Activated naive CD4-positive, alpha-beta T cell treated with anti-CD3 and anti-CD28 coated beads, Interleukin-2, amount 50 U/mL, for 24 hours (primary cell): ENCODE measurements around the gene PLEKHA5.

Source experiments
- H3K27ac Mint-ChIP-seq: one replicate; pipeline ENCODE4 v1.8.0; 2021; ENCODE audit warnings: mild to moderate bottlenecking, mixed read lengths
- H3K27me3 Mint-ChIP-seq: one replicate; pipeline ENCODE4 v1.8.0; 2021; ENCODE audit warnings: mixed read lengths
- H3K36me3 Mint-ChIP-seq: one replicate; pipeline ENCODE4 v1.8.0; 2021; ENCODE audit warnings: mixed read lengths
- H3K4me1 Mint-ChIP-seq: one replicate; pipeline ENCODE4 v1.8.0; 2021; ENCODE audit warnings: mixed read lengths
- H3K4me3 Mint-ChIP-seq: one replicate; pipeline ENCODE4 v1.8.0; 2021; ENCODE audit warnings: mild to moderate bottlenecking, mixed read lengths
- H3K9me3 Mint-ChIP-seq: one replicate; pipeline ENCODE4 v1.8.0; 2021; ENCODE audit warnings: mixed read lengths

The PLEKHA5 gene

DNA sequence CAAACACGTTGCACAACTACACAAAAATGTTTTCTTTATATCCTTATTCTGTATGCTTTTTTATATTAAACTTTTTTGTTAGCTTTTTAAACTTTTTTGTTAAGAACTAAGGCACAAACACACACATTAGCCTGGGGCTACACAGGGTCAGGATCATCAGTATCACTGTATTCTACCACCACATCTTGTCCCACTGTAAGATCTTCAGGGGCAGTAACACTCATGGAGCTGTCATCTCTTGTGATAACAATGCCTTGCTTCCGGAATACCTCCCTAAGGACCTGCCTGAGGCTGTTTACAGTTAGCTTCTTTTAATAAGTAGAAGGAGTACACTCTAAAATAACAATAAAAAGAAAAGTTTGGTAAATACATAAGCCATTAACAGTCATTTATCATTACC is 42.2 kb downstream of the PLEKHA5 start:
- H3K27me3 Mint-ChIP-seq, result peaks cover 1% of the 10 kb centered on the region
- H3K4me3 Mint-ChIP-seq, result no peak overlapping the region
- no peaks in the 10 kb centered on the region for H3K9me3 Mint-ChIP-seq
- H3K4me1 Mint-ChIP-seq, result no peaks in the 10 kb centered on the region
- H3K36me3 Mint-ChIP-seq, result no peaks in the 10 kb centered on the region
- no peak overlapping the region for H3K27ac Mint-ChIP-seq

DNA sequence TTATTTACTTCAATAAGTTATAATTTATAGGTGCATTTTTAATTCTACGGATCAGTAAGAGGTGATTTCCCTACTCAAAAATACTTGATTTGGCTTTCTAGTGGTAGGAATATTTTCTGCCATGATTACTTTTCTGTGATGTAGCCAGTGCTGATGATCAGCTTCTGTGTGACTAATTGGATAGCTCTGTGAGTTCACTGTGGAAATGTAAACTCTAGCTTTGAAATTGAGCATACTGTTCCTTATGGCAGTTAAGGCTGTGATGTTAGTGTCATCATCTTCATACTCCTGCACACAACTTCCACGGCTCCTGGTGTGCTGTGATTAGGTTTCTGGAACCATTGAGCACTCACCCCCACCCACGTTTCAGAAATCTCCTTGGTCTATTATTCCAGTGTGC is 48.2 kb downstream of the PLEKHA5 start:
- Mint-ChIP-seq H3K4me1 (no peaks in the 10 kb centered on the region), H3K4me3 (no peak overlapping the region), H3K9me3 (no peaks in the 10 kb centered on the region), H3K36me3 (no peaks in the 10 kb centered on the region), H3K27ac (no peak overlapping the region), H3K27me3 (peaks cover 1% of the 10 kb centered on the region)

DNA sequence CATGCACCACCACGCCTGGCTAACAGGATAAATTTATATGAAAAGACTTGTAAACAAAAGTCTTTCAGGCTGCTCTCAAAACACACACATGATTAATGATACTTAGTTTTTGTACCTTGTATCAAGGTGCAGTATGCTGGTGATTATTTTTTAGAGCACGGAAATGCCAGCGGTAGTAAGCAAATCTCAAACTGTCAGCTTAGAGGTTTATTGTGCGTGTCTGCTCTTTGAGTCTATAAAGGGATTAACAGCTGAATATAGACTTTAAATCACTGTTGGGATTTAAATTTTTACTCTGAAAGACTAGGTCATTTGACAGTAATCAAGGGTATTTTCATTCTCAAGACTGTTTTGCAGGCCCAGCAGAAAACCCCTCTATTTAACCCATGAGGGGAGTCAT is 50.5 kb downstream of the PLEKHA5 start:
- H3K4me3 Mint-ChIP-seq, result no peak overlapping the region
- H3K27me3 Mint-ChIP-seq, result no peaks in the 10 kb centered on the region
- H3K9me3 Mint-ChIP-seq, result no peaks in the 10 kb centered on the region
- H3K4me1 Mint-ChIP-seq, result no peaks in the 10 kb centered on the region
- no peaks in the 10 kb centered on the region for H3K36me3 Mint-ChIP-seq
- no peak overlapping the region for H3K27ac Mint-ChIP-seq

DNA sequence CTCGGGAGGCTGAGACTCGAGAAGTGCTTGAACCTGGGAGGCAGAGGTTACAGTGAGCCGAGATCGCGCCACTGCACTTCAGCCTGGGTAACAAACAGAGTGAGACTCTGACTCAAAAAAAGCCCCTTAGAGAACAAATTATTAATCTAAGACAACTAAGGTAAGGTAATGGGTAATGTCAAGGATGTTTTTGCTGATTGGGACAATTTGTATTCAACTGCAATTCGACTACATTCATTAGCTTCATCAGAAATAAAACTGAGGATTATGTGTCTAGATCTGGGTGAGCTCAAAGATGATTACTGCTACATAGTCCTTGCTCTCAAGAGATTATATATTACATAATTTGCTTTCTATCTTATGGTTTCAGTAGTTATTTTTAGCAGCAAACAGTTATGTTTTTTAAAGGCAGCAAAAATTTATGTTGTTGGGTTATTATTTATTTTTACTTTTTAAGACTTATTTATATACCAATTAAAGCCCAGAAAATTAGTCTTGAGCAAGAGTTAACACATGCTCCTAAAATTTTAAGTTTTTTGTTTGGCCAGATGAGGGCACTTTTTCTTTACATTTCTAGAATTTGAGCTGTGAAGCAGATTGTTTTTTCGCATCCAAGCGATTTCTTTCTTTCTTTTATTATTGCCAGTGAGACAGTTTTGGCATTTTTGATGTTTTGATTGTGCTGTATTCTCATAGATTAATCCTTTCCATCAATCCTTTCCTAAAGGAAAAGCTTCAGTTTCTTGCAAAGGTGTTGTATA is 52.3 kb downstream of the PLEKHA5 start:
- Mint-ChIP-seq H3K27me3 (peaks cover 2% of the 10 kb centered on the region), H3K9me3 (no peaks in the 10 kb centered on the region), H3K36me3 (no peaks in the 10 kb centered on the region), H3K4me3 (no peak overlapping the region), H3K27ac (no peak overlapping the region), H3K4me1 (no peaks in the 10 kb centered on the region)

DNA sequence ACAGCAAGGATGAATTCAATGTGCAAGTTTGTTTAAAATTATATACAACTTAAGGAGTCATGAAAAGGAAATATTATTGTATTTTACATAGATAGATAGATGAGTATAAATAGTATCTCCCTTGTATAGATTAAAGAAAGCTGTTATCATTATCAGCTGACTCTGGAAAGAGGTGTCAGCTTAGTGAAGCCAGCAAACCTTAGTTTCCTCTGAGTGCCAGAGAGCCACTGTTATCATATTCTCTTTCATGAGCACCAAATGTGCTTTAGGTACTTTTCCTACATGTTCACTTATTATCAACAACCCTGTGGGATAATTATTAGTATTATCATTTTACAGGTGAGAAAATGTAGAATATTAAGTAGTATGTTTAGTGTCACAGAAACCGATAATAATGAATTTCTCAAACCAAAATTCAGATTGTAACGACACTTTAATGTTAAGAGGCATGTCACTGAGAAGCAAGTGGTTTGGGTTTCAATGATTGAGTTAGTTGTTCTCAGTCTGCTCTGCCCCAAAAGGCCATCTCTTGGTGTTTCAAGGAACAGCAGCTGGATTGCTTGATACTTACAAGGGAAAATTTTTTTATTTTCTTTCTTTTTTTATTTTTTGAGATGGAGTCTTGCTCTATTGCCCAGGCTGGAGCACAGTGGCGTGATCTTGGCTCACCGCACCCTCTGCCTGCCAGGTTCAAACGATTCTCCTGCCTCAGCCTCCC is 53.7 kb downstream of the PLEKHA5 start:
- H3K4me3 Mint-ChIP-seq, result no peak overlapping the region
- no peaks in the 10 kb centered on the region for H3K9me3 Mint-ChIP-seq
- H3K27ac Mint-ChIP-seq, result no peak overlapping the region
- H3K27me3 Mint-ChIP-seq, result peaks cover 2% of the 10 kb centered on the region
- no peaks in the 10 kb centered on the region for H3K4me1 Mint-ChIP-seq
- no peaks in the 10 kb centered on the region for H3K36me3 Mint-ChIP-seq

DNA sequence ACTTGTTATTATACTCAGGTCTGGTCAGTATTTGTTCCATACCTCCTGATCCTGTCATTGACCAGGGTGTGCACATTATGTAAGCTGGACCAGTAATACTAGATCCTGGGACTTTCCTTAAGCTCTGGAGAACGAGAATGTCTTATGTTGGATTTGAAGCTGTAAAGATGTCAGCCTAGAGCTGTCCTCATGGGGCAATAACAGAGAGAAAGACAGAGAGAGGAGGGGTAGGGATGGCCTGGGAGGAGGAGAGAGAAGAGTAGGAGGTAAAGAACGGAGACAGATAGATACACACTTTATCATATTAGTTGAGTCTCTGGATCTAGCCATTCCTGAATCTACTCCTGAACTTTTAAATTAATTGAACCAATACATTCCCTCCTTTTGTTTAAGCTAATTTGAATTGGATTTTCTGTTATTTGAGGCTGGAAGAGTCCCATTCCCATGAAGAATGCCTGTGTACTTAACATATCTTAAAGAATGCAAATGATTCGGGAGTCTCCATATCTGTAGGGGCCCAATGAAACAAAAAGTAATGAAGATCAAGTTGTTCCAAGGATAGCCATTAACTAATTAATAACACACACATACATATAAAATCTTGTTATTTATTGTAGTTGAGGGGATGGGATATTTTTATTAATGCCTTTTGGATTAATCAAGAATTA is 55.9 kb downstream of the PLEKHA5 start:
- H3K27ac Mint-ChIP-seq, result no peak overlapping the region
- H3K9me3 Mint-ChIP-seq, result no peaks in the 10 kb centered on the region
- no peaks in the 10 kb centered on the region for H3K4me1 Mint-ChIP-seq
- H3K4me3 Mint-ChIP-seq, result no peak overlapping the region
- H3K36me3 Mint-ChIP-seq, result no peaks in the 10 kb centered on the region
- H3K27me3 Mint-ChIP-seq, result peaks cover 2% of the 10 kb centered on the region

DNA sequence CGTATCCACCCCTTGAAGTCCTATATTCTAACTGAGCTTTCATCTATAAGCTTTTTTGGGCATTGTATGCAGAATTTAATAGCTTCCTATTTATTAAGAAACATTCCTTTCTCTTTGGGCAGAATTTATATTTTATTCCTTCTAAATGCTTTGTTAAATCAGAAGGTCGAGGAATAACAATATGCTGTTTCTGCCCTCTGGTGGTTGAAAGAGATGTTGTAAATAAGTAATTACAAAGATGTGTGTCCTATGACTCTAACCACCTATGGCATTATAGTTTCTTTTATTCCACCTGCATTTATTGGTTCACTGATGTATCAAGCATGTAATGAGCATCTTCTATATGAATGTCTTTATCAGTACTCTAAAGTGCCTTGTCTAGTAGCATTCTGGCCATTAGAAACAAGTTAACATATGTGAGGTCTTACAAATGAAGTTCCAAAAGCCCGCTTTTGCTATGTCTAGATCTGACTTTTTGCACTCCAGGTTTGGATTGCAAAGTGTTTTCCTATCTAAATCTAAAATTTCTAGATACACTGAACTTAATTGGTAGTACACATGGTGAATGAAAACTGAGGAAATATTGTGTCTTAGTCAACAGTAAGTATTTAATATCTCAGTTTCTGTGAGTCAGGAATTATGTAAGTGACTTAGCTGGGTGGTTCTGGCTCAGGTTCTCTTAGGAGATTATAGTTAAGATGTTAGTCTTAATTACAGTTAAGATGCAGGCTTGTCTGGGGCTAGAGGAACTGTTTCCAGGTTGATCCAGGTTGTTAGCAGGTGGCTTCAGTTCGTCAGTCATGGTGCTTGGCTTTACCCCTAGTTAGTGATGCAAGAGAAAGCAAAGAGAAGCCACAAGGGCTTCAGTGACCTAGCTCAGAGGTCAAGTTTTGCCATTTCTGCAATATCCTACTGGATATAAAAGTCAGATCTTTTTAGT is 57.5 kb downstream of the PLEKHA5 start:
- Mint-ChIP-seq H3K27ac (no peak overlapping the region), H3K4me3 (no peak overlapping the region), H3K36me3 (no peaks in the 10 kb centered on the region), H3K9me3 (no peaks in the 10 kb centered on the region), H3K27me3 (peaks cover 2% of the 10 kb centered on the region), H3K4me1 (no peaks in the 10 kb centered on the region)

DNA sequence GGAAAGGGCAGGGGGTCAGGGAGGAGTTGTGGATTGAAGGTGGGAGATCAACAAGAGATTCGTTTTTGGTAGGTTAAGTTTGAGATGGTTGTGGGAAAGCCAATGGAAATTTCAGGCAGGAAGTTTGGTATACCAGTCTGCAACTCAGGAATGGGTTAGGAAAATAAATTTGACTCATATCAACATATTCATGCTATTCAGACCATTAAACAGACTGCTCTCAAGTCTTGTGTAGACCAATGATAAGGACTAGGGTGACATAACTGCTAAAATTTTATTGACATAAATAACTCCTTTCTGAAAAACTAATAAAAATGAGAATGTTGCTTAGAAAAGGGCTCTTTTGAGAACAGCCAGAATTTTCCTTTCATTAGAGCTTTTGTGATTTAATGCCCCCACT is 60.0 kb downstream of the PLEKHA5 start:
- no peak overlapping the region for H3K27ac Mint-ChIP-seq
- no peaks in the 10 kb centered on the region for H3K4me1 Mint-ChIP-seq
- H3K4me3 Mint-ChIP-seq, result no peak overlapping the region
- peaks cover 2% of the 10 kb centered on the region for H3K27me3 Mint-ChIP-seq
- no peaks in the 10 kb centered on the region for H3K36me3 Mint-ChIP-seq
- no peaks in the 10 kb centered on the region for H3K9me3 Mint-ChIP-seq

DNA sequence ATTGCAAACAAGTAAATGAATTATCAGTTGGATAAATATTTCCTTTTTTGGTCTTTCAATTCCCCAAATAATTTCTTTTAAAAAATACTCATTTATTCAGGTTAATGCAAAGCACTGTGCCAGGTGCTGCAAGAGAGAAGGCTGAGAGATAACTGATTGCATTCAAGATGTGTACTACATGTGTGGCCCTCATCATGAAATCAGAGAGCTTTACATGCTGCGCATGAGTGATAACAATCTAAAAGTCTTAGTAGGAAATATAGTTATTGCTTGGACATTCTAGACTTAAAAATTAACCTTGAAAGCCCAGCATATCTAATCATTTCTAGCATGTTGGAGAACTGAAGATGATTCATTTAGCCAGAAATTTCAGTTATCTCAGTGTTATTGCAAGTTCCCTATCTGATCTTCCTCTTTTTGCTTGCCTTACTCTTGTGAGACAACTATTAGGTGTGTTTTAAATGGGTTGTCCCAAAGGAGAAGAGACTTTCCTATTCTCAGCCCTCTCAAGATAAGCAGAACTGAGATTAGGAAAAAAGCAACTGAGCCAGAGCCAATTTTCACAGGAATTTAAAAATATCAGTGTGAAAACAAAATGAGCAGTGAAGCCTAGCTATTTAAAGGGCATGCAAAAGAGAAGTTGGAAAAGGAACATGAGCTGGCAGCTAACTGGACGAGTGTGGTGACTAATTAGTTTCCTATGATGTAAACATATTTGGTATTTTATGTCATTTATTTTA is 60.9 kb downstream of the PLEKHA5 start:
- no peaks in the 10 kb centered on the region for H3K9me3 Mint-ChIP-seq
- no peaks in the 10 kb centered on the region for H3K4me1 Mint-ChIP-seq
- peaks cover 2% of the 10 kb centered on the region for H3K27me3 Mint-ChIP-seq
- H3K36me3 Mint-ChIP-seq, result no peaks in the 10 kb centered on the region
- H3K4me3 Mint-ChIP-seq, result no peak overlapping the region
- no peak overlapping the region for H3K27ac Mint-ChIP-seq

DNA sequence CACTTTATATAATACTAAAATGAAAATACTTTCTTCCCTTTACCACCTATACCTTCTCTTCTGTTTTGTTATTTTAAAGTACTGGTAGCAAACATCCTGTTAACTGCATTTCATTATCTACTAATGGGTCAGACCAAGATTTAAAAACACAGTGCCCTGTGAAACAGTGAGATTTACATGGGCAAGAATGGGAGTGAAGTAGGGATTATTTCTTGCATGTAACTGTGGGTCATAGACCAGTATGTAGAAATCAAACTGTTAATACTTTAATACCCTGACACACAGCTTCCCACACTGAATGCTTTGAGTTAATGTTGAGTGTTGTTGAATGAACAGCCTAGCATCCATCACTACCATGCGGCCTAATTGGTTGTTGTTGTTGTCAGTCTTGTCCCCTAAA is 61.6 kb downstream of the PLEKHA5 start:
- Mint-ChIP-seq H3K4me3 (no peak overlapping the region), H3K9me3 (no peaks in the 10 kb centered on the region), H3K27ac (no peak overlapping the region)

DNA sequence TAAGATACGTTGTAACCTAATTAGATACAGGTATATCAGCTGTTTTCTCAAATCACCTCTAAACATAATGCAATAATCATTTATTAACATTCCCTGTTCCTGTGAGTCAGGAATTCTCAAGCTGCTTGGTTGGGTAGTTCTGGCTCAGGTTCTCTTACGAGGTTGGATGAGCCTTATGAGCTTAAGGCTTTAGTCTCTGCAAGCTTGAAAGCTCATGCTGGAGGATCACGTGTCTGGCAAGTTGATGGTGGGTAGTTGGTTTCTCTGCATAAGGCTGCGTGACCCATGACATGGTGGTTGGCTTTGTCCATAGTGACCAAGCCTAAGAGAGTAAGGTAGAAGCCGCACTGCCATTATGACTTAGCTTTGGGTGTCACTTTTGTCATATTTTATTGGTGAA is 62.0 kb downstream of the PLEKHA5 start:
- Mint-ChIP-seq H3K4me3 (no peak overlapping the region), H3K4me1 (no peaks in the 10 kb centered on the region), H3K36me3 (no peaks in the 10 kb centered on the region), H3K27me3 (no peaks in the 10 kb centered on the region), H3K27ac (no peak overlapping the region), H3K9me3 (no peaks in the 10 kb centered on the region)

More for the DNA sequence above, 61.6 kb downstream of the PLEKHA5 start:
- H3K4me1 Mint-ChIP-seq, result no peaks in the 10 kb centered on the region
- H3K36me3 Mint-ChIP-seq, result no peaks in the 10 kb centered on the region
- no peaks in the 10 kb centered on the region for H3K27me3 Mint-ChIP-seq

DNA sequence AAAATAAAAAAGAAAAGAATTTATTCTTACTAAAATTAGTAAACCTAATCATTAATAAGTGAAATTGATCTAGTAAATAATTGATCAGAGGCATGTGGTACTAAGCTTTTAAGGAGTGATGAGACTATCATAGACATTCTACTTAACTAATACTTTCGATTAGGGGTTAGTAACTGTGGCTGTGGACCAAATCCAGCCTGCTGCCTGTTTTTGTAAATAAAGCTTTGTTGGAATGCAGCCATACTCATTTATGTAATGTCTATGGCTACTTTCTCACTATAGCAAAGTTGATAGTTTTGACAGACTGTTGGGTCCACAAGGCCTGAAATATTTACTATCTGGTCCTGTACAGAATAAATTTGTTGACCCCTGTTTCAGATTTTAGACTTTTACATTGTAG is 63.2 kb downstream of the PLEKHA5 start:
- H3K4me3 Mint-ChIP-seq, result no peak overlapping the region
- no peaks in the 10 kb centered on the region for H3K36me3 Mint-ChIP-seq
- H3K27me3 Mint-ChIP-seq, result no peaks in the 10 kb centered on the region
- no peaks in the 10 kb centered on the region for H3K4me1 Mint-ChIP-seq
- no peaks in the 10 kb centered on the region for H3K9me3 Mint-ChIP-seq
- H3K27ac Mint-ChIP-seq, result no peak overlapping the region

DNA sequence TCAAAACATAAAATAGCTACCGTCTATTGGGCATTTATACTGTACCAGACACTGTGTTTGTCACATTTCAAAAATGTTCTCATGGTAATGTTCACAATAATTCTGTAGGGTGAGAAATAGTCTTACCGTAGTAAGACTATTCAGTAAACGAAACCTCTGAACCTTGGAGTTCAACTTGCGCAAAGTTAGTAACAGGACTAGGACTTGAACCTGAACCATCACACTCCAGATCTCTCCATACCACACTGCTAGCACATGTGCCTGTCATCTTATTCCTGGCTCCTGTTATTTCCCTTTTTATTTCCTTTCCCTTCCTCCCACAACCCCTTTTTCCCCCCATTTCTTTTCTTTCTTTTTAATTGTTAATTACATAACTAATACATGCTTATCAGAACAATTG is 65.4 kb downstream of the PLEKHA5 start:
- Mint-ChIP-seq H3K4me1 (no peaks in the 10 kb centered on the region), H3K27ac (no peak overlapping the region), H3K4me3 (no peak overlapping the region), H3K9me3 (no peaks in the 10 kb centered on the region), H3K36me3 (no peaks in the 10 kb centered on the region), H3K27me3 (no peaks in the 10 kb centered on the region)

DNA sequence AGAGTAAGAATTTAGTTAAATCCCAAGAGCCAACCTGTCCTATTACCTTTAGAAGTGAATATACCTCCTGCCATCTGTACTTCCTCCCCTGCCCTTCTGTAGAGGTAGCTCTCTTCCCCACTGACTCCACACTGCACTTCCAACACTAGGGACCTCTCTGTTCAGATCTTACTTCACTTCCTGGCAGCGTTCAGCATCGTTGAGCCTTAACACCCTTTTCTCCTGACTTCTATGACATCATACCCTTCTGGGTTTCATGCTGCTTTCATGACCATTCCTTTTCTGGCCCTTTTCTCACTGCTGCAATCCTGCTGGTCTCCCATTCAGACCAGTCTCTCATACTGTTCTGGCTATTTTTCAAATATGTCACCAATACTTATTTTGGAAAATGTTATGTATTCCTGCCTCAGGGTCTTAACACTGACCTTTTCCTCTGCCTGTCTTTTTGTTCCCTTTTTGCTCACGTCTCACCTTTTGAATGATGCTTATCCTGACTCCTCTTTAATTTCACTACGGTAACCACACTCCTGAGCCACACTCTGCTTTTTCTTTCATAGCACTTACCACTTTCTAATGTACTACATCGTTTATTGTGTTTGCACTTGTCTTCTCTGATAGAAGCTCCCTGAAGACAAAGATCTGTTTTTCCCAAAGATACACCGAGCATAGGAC is 67.6 kb downstream of the PLEKHA5 start:
- Mint-ChIP-seq H3K36me3 (no peaks in the 10 kb centered on the region), H3K27me3 (peaks cover 2% of the 10 kb centered on the region), H3K27ac (no peak overlapping the region), H3K9me3 (no peaks in the 10 kb centered on the region), H3K4me3 (no peak overlapping the region), H3K4me1 (no peaks in the 10 kb centered on the region)
